HG02840 (cell line): Measurements from ENCODE around the gene FMN1.

Experiments
- ATAC-seq: cut with Tn5 transposase; IDR thresholded peaks from one replicate; pipeline ENCODE4 v1.9.1; 2021; ENCODE audit warnings: mild to moderate bottlenecking, moderate library complexity, moderate number of reproducible peaks; ENCODE audit not compliant: unreplicated experiment, low FRiP score

FMN1 gene

GRCh38 chr15:33194704-33195670 lies at the start of gene FMN1:
TSS of gene FMN1 (minus strand) at chr15:33194714. CDS start at chr15:33154914, 39,800 bp downstream.
- ATAC-seq: peak; percentile 78

- ATAC-seq: no peak
These were observed 49.4 kb upstream of the FMN1 start for GRCh38 chr15:33243869-33244268.

GRCh38 chr15:33243393-33243792 lies 48.9 kb upstream of the FMN1 start:
- no peak for ATAC-seq

GRCh38 chr15:33242669-33243191 lies 48.2 kb upstream of the FMN1 start:
- ATAC-seq: no peak

GRCh38 chr15:33242165-33242564 lies 47.7 kb upstream of the FMN1 start:
- no peak for ATAC-seq

GRCh38 chr15:33236841-33237509 lies 42.5 kb upstream of the FMN1 start:
- no peak for ATAC-seq

GRCh38 chr15:33234020-33234461 lies 39.5 kb upstream of the FMN1 start:
- no peak for ATAC-seq

- no peak for ATAC-seq
These were observed 32.2 kb upstream of the FMN1 start for GRCh38 chr15:33226559-33227181.

GRCh38 chr15:33218071-33218491 lies 23.6 kb upstream of the FMN1 start:
- no peak for ATAC-seq

- no peak for ATAC-seq
These were observed 21.7 kb upstream of the FMN1 start for GRCh38 chr15:33215941-33216872.

- ATAC-seq: no peak
These were observed 16.8 kb upstream of the FMN1 start for GRCh38 chr15:33211176-33211808.

GRCh38 chr15:33209575-33210481 lies 15.3 kb upstream of the FMN1 start:
- no peak for ATAC-seq

GRCh38 chr15:33207646-33208045 lies 13.1 kb upstream of the FMN1 start:
- no peak for ATAC-seq

- ATAC-seq: no peak
These were observed 11.9 kb upstream of the FMN1 start for GRCh38 chr15:33206366-33206765.

GRCh38 chr15:33204926-33205325 lies 10.4 kb upstream of the FMN1 start:
- no peak for ATAC-seq

GRCh38 chr15:33204087-33204486 lies 9.6 kb upstream of the FMN1 start:
- no peak for ATAC-seq

GRCh38 chr15:33201491-33202231 lies 7.1 kb upstream of the FMN1 start:
- ATAC-seq: peak; percentile 65

GRCh38 chr15:33200903-33201302 lies 6.4 kb upstream of the FMN1 start:
- ATAC-seq: no peak
